ENCODE data around the gene RABGAP1.
"Not testable (repeated sequence)": the region's sequence is repeated elsewhere in the genome, so short reads cannot be mapped to it uniquely, and the experiment has no call there.

The RABGAP1 gene

DNA sequence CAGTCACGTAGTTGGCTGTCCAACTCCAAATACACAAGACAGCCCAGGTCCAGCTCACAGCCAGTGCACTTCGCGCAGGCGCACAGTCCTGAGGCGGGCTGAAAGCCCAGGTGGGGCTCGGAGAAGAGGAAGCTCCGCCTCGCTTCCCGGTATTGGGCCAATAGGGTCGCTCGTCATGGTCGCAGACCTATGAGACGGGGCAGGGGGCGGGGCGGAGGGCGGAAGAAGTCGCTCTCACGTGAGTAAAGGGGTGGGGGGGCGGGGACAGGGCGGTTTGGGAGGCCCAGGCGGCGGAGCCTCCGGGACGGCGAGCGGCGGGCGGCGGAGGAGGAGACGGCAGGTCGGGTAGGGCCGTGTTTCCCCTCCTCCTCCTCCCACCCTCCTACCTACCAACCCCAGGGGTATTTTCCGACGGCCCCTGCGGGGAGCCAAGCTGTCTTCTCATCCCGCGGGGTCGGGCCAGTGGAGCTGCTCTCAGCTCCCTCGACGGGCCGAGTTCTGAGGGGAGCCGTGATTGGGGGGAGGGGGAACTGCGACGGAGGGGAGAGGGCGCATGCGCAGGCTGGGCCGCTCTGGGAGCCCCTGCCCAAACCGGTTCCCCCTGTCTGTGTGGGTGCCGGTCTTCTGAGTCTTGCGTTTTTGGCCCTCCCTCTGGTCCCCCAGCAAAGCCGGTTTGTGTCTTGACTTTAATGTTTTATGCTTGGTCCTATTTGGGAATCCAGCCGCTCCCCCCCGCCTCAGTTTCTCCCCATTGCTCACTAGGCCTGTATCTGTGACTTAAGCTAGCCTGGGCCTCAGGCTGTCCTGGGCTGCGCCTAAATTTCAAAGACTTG lies at the start of gene RABGAP1:
TSS of gene RABGAP1 (plus strand) at position 272 of the 833 bp plus-strand sequence. CDS start 16,040 bp downstream, outside the sequence.
- H3K27me3 ChIP-seq (ENCODE audit: control insufficient read depth in 2 of 2, insufficient read depth in 2 of 2, low read length in 2 of 2) = no peaks in the 10 kb centered on the region
- peaks cover 8 to 11% of the 10 kb centered on the region in 2 donors for H3K36me3 ChIP-seq (ENCODE audit: control insufficient read depth in 2 of 2, insufficient read depth in 2 of 2, low read length in 2 of 2)
- peak within 1 kb of the TSS; percentile 85 to 87 for H3K9ac ChIP-seq (ENCODE audit: low read depth in 1 of 2, low read length in 2 of 2)
- peak within 1 kb of the TSS; percentile 87 to 91 for H3K4me3 ChIP-seq (ENCODE audit: low read length in 2 of 2)
- peaks cover 17 to 20% of the 10 kb centered on the region in 2 donors for H3K4me1 ChIP-seq (ENCODE audit: control insufficient read depth in 2 of 2, insufficient read depth in 2 of 2, low read length in 2 of 2)
- no peaks in the 10 kb centered on the region for H3K9me3 ChIP-seq (ENCODE audit: control insufficient read depth in 2 of 2, low read length in 2 of 2)
- H3K27ac ChIP-seq (ENCODE audit: low read depth in 2 of 2, low read length in 2 of 2) = peak within 1 kb of the TSS; percentile 88 to 90

- Histone ChIP-seq H3K9ac (ENCODE audit: low read depth in 1 of 2, low read length in 2 of 2) (no peak overlapping the region), H3K36me3 (ENCODE audit: control insufficient read depth in 2 of 2, insufficient read depth in 2 of 2, low read length in 2 of 2) (peaks cover 3 to 11% of the 10 kb centered on the region in 2 donors), H3K27me3 (ENCODE audit: control insufficient read depth in 2 of 2, insufficient read depth in 2 of 2, low read length in 2 of 2) (no peaks in the 10 kb centered on the region), H3K9me3 (ENCODE audit: control insufficient read depth in 2 of 2, low read length in 2 of 2) (no peaks in the 10 kb centered on the region), H3K4me1 (ENCODE audit: control insufficient read depth in 2 of 2, insufficient read depth in 2 of 2, low read length in 2 of 2) (no peaks in the 10 kb centered on the region), H3K4me3 (ENCODE audit: low read length in 2 of 2) (no peak overlapping the region), H3K27ac (ENCODE audit: low read depth in 2 of 2, low read length in 2 of 2) (no peak overlapping the region)
Observed at GRCh38 chr9:122897969-122898368, 42.9 kb upstream of the RABGAP1 start.

DNA sequence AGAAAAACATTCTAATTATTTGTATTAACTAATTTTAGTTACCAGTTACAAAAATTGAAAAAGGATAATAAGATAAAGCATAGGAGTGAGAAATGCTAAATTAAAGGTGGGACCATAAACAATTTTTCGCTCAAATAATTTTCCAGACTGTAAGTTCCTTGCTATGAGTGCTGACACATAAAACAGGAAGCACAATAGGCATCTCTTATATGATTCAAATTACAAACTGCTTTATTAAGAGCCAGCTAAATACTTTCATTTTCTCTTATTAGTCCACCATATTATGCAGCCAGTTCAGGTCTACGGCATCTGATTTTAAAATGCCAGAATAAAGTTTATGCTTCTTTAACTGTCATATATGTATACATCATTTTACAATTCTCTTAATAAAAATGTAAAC lies 40.0 kb upstream of the RABGAP1 start:
- Histone ChIP-seq H3K9me3 (ENCODE audit: control insufficient read depth in 2 of 2, low read length in 2 of 2) (no peaks in the 10 kb centered on the region), H3K36me3 (ENCODE audit: control insufficient read depth in 2 of 2, insufficient read depth in 2 of 2, low read length in 2 of 2) (peaks cover 0 to 3% of the 10 kb centered on the region in 2 donors), H3K9ac (ENCODE audit: low read depth in 1 of 2, low read length in 2 of 2) (no peak overlapping the region), H3K27me3 (ENCODE audit: control insufficient read depth in 2 of 2, insufficient read depth in 2 of 2, low read length in 2 of 2) (no peaks in the 10 kb centered on the region), H3K4me1 (ENCODE audit: control insufficient read depth in 2 of 2, insufficient read depth in 2 of 2, low read length in 2 of 2) (peaks cover 7 to 11% of the 10 kb centered on the region in 2 donors), H3K27ac (ENCODE audit: low read depth in 2 of 2, low read length in 2 of 2) (no peak overlapping the region), H3K4me3 (ENCODE audit: low read length in 2 of 2) (no peak overlapping the region)

DNA sequence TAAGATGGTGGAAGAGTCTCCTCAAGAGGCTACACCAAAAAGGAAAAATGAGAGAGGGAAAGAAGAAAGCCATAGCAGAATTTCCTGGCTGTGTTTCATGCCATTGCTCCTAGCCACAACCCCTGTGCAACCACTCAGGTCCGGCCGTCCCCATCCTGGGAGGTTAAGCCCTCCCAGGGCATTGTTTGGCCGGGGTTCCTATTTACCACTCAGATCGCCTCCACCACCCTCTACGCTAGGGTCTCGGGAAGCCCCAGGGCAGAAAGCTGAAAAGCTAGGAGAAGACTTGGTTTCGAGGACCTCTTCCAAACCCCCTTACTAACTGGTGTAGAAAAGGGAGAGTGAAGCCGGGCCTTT lies 36.4 kb upstream of the RABGAP1 start:
- Histone ChIP-seq H3K36me3 (ENCODE audit: control insufficient read depth in 2 of 2, insufficient read depth in 2 of 2, low read length in 2 of 2) (peaks cover 0 to 10% of the 10 kb centered on the region in 2 donors), H3K4me3 (ENCODE audit: low read length in 2 of 2) (peak overlapping the region; percentile 93 to 94), H3K9me3 (ENCODE audit: control insufficient read depth in 2 of 2, low read length in 2 of 2) (no peaks in the 10 kb centered on the region), H3K4me1 (ENCODE audit: control insufficient read depth in 2 of 2, insufficient read depth in 2 of 2, low read length in 2 of 2) (peaks cover 7 to 11% of the 10 kb centered on the region in 2 donors), H3K9ac (ENCODE audit: low read depth in 1 of 2, low read length in 2 of 2) (peak overlapping the region; percentile 71 to 90), H3K27ac (ENCODE audit: low read depth in 2 of 2, low read length in 2 of 2) (peak overlapping the region; percentile 92), H3K27me3 (ENCODE audit: control insufficient read depth in 2 of 2, insufficient read depth in 2 of 2, low read length in 2 of 2) (no peaks in the 10 kb centered on the region)

DNA sequence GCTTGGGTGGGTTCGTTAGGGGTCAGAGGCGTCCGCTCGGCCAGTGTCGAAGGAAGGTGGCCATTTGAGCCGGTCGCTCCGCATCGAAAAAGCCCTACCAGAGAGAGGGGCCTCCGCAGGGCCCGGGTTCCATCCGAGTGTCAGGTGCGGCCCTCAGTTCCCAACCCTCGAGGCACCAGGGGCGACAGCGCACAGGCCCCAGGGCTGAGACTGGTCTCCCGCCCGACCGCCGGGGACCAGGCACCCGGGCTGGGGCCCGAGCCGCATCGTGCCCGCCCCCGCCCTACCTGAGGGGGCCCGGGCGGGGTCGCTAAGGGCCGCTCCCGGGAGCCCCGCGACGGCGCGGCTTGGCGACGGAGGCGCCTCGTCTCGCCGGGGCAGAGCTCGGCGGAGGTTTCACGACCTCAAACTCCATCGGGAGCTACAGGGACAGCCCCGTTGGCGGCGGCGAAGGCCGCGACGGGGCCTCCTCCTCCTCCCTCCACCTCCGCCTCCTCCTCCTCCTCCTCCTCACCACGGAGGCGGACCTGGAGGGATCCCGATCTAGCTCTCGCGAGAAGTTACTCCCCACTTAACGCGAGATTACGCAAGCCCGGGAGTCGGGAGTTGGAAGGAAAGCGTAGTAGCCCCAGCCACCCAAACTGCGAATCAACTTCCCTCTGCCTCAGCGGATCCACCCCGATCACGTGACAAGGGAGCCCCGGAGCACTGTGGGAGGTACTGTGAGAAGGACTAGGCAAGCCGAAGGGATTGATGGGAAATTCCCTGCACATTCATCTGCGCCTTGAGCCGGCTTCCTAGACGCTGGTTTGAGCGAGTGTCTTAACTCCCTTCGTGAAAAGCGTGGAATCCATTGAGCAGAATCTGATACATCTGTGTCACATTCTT lies 35.8 kb upstream of the RABGAP1 start, which contains the start of gene RC3H2:
TSS of gene RC3H2 (minus strand) at position 537 of the 888 bp plus-strand sequence. CDS start 7,850 bp downstream, outside the sequence.
- Histone ChIP-seq H3K27ac (ENCODE audit: low read depth in 2 of 2, low read length in 2 of 2) (peak within 1 kb of the TSS; percentile 92), H3K4me1 (ENCODE audit: control insufficient read depth in 2 of 2, insufficient read depth in 2 of 2, low read length in 2 of 2) (peaks cover 7 to 11% of the 10 kb centered on the region in 2 donors), H3K36me3 (ENCODE audit: control insufficient read depth in 2 of 2, insufficient read depth in 2 of 2, low read length in 2 of 2) (peaks cover 0 to 14% of the 10 kb centered on the region in 2 donors), H3K9ac (ENCODE audit: low read depth in 1 of 2, low read length in 2 of 2) (peak within 1 kb of the TSS; percentile 71 to 90), H3K9me3 (ENCODE audit: control insufficient read depth in 2 of 2, low read length in 2 of 2) (no peaks in the 10 kb centered on the region), H3K4me3 (ENCODE audit: low read length in 2 of 2) (peak within 1 kb of the TSS; percentile 93 to 94), H3K27me3 (ENCODE audit: control insufficient read depth in 2 of 2, insufficient read depth in 2 of 2, low read length in 2 of 2) (no peaks in the 10 kb centered on the region)

- Histone ChIP-seq H3K4me1 (ENCODE audit: control insufficient read depth in 2 of 2, insufficient read depth in 2 of 2, low read length in 2 of 2) (peaks cover 7 to 11% of the 10 kb centered on the region in 2 donors), H3K36me3 (ENCODE audit: control insufficient read depth in 2 of 2, insufficient read depth in 2 of 2, low read length in 2 of 2) (peaks cover 7 to 24% of the 10 kb centered on the region in 2 donors)
- not testable (repeated sequence) for H3K27ac ChIP-seq (ENCODE audit: low read depth in 2 of 2, low read length in 2 of 2); H3K9ac ChIP-seq (ENCODE audit: low read depth in 1 of 2, low read length in 2 of 2); H3K27me3 ChIP-seq (ENCODE audit: control insufficient read depth in 2 of 2, insufficient read depth in 2 of 2, low read length in 2 of 2); H3K9me3 ChIP-seq (ENCODE audit: control insufficient read depth in 2 of 2, low read length in 2 of 2); H3K4me3 ChIP-seq (ENCODE audit: low read length in 2 of 2)
Observed at GRCh38 chr9:122906122-122906521, 34.7 kb upstream of the RABGAP1 start.

DNA sequence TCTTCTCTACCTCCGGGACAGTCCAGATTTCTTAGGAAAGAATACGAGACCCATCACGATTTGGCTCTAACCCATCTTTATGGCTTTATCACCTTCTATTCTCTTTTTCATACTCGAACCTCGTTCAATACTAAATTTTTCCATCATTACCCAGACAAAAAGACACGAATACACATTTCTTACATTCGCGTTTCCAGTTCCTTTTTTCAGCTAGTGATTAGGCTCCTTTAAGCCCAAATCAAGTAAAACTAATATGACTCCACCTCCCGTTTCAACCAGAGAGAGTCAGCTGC lies 28.2 kb upstream of the RABGAP1 start:
- Histone ChIP-seq H3K9ac (ENCODE audit: low read depth in 1 of 2, low read length in 2 of 2) (peak overlapping the region; percentile 76), H3K36me3 (ENCODE audit: control insufficient read depth in 2 of 2, insufficient read depth in 2 of 2, low read length in 2 of 2) (peaks cover 10 to 31% of the 10 kb centered on the region in 2 donors), H3K27ac (ENCODE audit: low read depth in 2 of 2, low read length in 2 of 2) (peak overlapping the region; percentile 76 to 89), H3K27me3 (ENCODE audit: control insufficient read depth in 2 of 2, insufficient read depth in 2 of 2, low read length in 2 of 2) (no peaks in the 10 kb centered on the region), H3K9me3 (ENCODE audit: control insufficient read depth in 2 of 2, low read length in 2 of 2) (no peaks in the 10 kb centered on the region), H3K4me3 (ENCODE audit: low read length in 2 of 2) (peak overlapping the region; percentile 76 to 97), H3K4me1 (ENCODE audit: control insufficient read depth in 2 of 2, insufficient read depth in 2 of 2, low read length in 2 of 2) (peaks cover 8 to 9% of the 10 kb centered on the region in 2 donors)

GRCh38 chr9:122912964-122913673 lies 27.7 kb upstream of the RABGAP1 start, which contains the start of gene ZBTB6:
Gene ZBTB6 (minus strand): TSS chr9:122913323. CDS start chr9:122912072, 1,251 bp downstream.
- peaks cover 8 to 9% of the 10 kb centered on the region in 2 donors for H3K4me1 ChIP-seq (ENCODE audit: control insufficient read depth in 2 of 2, insufficient read depth in 2 of 2, low read length in 2 of 2)
- H3K9me3 ChIP-seq (ENCODE audit: control insufficient read depth in 2 of 2, low read length in 2 of 2) = no peaks in the 10 kb centered on the region
- H3K4me3 ChIP-seq (ENCODE audit: low read length in 2 of 2) = peak within 1 kb of the TSS; percentile 76 to 97
- peaks cover 10 to 30% of the 10 kb centered on the region in 2 donors for H3K36me3 ChIP-seq (ENCODE audit: control insufficient read depth in 2 of 2, insufficient read depth in 2 of 2, low read length in 2 of 2)
- H3K27ac ChIP-seq (ENCODE audit: low read depth in 2 of 2, low read length in 2 of 2) = peak within 1 kb of the TSS; percentile 76 to 89
- H3K9ac ChIP-seq (ENCODE audit: low read depth in 1 of 2, low read length in 2 of 2) = peak within 1 kb of the TSS; percentile 76
- no peaks in the 10 kb centered on the region for H3K27me3 ChIP-seq (ENCODE audit: control insufficient read depth in 2 of 2, insufficient read depth in 2 of 2, low read length in 2 of 2)

- no peak overlapping the region for H3K27ac ChIP-seq (ENCODE audit: low read depth in 2 of 2, low read length in 2 of 2)
- H3K9ac ChIP-seq (ENCODE audit: low read depth in 1 of 2, low read length in 2 of 2) = no peak overlapping the region
- peaks cover 6 to 7% of the 10 kb centered on the region in 2 donors for H3K36me3 ChIP-seq (ENCODE audit: control insufficient read depth in 2 of 2, insufficient read depth in 2 of 2, low read length in 2 of 2)
- no peak overlapping the region for H3K4me3 ChIP-seq (ENCODE audit: low read length in 2 of 2)
- H3K27me3 ChIP-seq (ENCODE audit: control insufficient read depth in 2 of 2, insufficient read depth in 2 of 2, low read length in 2 of 2) = no peaks in the 10 kb centered on the region
- H3K4me1 ChIP-seq (ENCODE audit: control insufficient read depth in 2 of 2, insufficient read depth in 2 of 2, low read length in 2 of 2) = peaks cover 0 to 4% of the 10 kb centered on the region in 2 donors
- H3K9me3 ChIP-seq (ENCODE audit: control insufficient read depth in 2 of 2, low read length in 2 of 2) = no peaks in the 10 kb centered on the region
Observed at GRCh38 chr9:122918310-122918709, 22.5 kb upstream of the RABGAP1 start.
